ENCODE measurements around the gene ARPC5. TPM values are rescaled to one million over a fixed set of nuclear protein-coding genes. Genes with fewer than 3 reads are reported as not detected.
"Not testable (repeated sequence)": the region's sequence is repeated elsewhere in the genome, so short reads cannot be mapped to it uniquely, and the experiment has no call there.

ARPC5 gene
- total RNA-seq, 1 donor from 2014 or later = 121 TPM

GRCh38 chr1:183646776-183647175 is 11.2 kb upstream of the ARPC5 start:
- DNase-seq (ENCODE audit: low read depth) = no peak

DNA sequence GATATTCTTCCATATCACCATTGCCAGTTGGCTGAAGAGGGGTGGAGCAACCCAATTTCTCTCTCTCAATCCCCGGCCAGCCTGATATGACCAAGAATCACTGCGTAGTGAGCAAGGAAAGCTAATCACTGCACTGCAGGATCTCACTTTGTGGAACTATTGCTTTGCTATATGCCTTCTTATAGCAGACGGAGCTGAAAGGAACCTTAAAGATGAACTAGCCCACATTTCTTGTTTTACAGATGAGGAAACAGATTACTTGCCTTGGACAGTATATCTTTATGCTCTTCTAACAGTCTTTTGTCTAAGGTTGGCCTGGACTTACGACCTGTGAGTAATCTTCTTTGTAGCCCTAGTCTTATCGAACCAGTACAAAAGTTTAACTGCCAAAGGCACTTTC is 9.9 kb upstream of the ARPC5 start:
- no peak for DNase-seq (ENCODE audit: low read depth)

DNA sequence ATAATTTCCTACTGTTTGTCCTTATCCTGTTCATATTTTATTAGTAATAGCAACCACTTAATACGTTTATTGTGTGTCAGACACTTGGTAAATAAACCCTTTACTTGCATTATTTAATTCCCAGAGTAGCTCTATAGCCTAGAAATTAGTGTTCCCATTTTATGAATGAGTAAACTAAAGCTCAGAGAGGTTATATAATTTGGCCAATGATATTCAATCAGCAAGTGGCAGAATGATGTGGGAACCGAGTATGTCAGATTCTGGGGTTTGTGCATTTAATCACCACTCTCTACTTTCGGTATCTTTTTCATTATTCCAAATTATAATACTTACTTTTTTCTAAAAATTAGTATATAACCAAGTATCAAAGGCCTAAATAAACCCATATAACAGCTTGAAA is 6.6 kb upstream of the ARPC5 start:
- DNase-seq (ENCODE audit: low read depth) = no peak

GRCh38 chr1:183640193-183640592 is 4.6 kb upstream of the ARPC5 start:
- DNase-seq (ENCODE audit: low read depth) = no peak

DNA sequence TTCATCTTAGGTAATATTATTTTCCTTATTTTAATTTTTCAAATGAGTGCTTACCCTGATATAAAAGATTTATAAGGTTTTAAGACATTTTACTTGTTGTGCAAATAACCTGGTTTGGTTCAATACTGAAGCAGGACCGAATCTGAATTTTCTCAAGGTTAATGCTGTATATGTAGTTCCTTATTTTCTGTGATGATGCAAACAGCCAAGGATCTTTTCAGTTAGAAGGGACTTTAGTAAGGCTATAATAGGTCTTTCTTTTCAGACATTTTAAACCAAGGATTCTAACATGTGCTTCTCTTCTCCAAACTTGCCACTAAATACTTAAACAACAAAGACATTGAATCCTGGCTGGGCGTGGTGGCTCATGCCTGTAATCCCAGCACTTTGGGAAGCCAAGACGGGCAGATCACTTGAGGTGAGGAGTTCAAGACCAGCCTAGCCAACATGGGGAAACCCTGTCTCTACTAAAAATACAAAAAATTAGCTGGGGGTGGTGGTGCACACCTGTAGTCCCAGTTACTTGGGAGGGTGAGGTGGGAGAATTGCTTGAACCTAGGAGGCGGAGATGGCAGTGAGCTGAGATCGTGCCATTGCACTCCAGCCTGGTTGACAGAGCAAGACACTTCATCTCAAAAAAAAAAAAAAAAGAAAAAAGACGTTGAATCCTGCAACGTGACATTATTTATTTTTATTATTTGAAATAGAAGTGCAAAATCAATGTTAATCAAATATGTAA is 3.2 kb upstream of the ARPC5 start:
- no peak for DNase-seq (ENCODE audit: low read depth)

- DNase-seq (ENCODE audit: low read depth) = no peak
Observed at GRCh38 chr1:183636783-183637182, 1.2 kb upstream of the ARPC5 start.

- DNase-seq (ENCODE audit: low read depth) = no peak
Observed at GRCh38 chr1:183636334-183636682, 725 bp upstream of the ARPC5 start.

DNA sequence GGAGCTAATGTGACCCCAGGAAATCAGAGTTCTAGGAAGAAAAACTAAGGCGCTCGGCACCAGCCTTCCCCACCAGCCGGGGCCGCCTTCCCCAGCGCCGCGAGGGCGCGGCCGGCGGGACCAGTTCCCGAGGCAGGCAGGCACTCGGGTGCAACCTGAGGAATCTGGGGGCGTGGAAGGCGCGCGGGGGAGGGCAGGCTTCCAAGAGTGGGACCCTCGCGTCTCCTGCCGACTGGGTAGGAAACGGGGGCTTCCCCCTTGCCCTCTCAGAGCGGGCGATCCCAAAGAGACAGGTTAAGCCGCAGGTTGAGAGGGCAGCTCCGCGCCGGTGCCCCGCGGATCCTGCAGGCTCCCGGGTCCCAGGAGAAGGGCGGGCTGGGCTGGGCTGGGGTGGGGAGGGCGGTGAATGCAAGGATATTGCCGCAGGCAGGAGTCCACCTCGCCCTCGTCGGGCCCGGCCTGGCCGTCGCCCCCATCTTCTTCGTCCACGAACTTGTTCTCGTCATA is 431 bp downstream of the ARPC5 start:
- no peak for DNase-seq (ENCODE audit: low read depth)

GRCh38 chr1:183634429-183635065 is 1.0 kb downstream of the ARPC5 start:
- no peak for DNase-seq (ENCODE audit: low read depth)

DNA sequence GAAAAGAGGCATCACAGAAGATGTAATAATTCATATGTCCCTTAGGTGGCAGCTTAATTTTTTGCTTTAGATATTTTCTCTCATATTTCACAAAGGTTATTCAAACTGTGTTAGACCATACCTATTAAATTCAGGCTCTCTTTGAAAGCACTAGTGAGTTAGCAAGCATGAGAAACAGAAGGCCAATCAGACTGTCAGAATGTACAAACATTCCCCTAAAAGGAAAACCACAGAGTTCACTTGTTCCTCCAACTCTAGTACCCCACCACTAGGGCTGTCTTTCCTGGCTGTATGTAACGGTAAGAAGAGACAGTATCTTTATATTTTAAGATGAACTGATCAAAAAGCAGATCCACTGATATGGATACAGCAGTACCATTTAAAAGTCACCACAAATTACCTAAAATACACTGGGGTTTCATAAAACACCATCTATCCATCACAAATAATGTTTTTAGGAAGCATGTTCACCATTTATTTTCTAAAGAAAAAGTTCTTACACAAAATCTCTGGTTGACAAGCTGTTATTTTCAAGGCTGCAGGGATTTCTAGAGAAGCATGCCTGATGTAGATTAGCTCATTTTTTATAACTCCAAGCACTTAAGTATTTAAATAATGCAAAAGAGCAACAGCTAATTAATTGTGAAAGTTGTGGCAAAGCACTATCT is 1.8 kb downstream of the ARPC5 start:
- DNase-seq (ENCODE audit: low read depth) = peak; percentile 90

GRCh38 chr1:183632964-183633363 is 2.6 kb downstream of the ARPC5 start:
- DNase-seq (ENCODE audit: low read depth) = no peak

- peak; percentile 80 for DNase-seq (ENCODE audit: low read depth)
Observed at GRCh38 chr1:183632114-183632513, 3.5 kb downstream of the ARPC5 start.

DNA sequence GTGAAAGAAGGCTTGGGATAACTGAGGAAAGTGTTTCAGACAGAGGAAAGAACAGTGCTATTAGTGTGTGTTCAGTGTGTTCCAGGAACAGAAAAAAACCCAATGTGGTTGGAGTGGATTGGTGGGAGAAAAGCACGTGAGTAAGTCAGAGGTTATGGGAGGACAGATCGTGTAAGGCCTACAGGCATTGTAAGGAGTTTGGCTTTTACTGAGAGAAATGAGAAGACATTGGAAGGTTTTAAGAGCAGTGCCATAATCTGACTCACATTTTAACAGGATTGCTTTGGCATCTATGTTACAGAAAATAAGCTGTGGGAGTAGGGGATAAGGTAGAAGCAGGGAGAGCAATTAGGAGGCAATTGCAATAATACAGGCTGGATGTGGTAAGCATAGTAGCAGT is 4.8 kb downstream of the ARPC5 start:
- DNase-seq (ENCODE audit: low read depth) = peak; percentile 65

- no peak for DNase-seq (ENCODE audit: low read depth)
Observed at GRCh38 chr1:183628537-183628936, 7.0 kb downstream of the ARPC5 start.

DNA sequence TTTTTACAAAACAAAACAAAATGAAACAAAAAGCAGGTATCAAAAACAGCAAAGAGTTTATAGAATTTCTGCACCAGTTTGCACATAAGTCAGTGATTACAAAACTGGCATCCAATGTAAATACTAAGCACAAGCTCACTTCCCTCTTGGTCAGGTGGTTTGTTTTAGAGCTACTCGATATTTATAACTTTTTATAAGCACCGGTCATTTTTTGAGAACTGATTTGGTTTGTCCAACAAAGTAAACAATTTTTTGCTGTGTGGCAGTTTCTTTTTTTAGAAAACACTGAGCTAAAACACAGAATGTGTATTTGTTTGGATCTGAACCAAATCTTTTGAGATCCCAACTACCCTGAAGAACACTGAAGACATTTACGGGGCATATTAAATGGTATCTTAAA is 9.3 kb downstream of the ARPC5 start:
- DNase-seq (ENCODE audit: low read depth) = not testable (repeated sequence)

DNA sequence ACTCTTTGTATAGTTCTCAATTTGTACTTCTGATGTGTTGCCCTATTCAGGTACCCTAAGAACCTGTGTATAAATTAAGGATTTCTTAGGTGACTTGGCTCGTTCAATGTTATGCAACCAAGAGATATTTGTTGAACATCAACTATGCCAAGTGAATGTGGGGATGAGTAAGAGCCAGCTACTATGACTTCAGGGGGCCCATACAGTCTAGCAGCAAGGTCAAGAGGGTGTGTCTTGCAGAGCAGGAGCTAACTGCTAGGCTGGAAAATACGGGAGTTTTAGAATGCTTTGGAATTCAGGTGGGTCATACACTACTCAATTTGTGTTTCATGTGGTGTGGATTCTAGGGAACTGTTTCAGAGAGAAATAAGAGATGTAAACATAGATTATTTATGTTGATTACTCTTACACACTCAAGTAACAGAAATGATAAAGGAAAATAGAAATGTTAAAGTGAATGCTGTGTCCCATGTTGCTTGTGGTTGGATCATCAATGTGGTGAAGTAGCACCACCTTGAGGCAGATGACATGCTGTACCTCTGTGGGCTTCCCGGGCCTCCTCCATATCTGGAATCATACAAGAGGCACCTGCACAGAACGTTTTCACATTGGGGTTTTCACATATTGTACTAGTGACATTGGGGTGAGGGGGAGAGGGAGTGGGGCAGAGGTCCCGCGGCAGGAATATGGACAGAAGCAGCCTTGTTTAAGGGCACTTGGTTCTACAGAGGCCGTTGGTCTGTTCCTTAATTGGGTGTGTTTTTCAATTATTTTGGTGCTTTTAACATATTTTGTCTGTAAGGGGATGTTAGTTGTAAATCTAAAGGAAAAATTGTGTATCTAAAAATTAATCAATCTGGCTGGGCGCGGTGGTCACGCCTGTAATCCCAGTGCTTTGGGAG is 12.4 kb downstream of the ARPC5 start:
- DNase-seq (ENCODE audit: low read depth) = peak; percentile 81

DNA sequence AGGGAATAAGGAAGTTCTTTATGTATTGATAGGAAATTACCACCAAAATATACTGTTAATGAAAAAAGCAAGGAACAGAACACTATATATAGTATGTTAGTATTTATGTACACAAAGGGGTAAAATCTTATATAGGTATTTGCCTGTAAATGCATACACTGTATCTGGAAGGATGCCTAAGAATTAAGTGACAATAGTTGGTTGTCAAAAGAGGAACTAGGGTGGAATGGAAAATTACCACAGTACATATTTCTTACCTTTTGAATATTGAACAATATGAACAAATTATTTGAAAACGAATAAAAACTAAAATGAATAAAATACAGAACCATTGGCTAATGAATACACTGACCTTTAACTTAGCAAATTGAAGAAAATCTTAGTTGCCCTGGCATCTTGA is 13.6 kb downstream of the ARPC5 start:
- no peak for DNase-seq (ENCODE audit: low read depth)

DNA sequence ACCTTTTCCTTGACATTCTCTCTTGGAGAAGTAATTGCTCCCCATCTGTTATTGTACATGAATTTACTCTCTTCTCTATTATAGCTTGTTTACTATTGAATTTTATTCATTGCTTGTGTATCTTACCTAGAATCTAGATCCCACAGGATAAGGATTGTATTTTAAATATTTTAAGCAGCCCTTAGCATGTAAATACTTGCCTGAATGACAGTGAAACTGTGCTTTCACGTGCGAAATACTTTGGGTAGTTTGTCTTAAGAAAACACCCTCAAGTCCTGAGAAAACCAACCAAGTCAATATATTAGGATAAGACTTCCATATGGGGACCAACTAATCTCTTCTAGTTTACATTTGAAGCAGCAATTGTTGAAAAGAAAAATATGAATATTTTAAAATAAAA is 15.3 kb downstream of the ARPC5 start:
- DNase-seq (ENCODE audit: low read depth) = no peak

GRCh38 chr1:183619781-183620180 is 15.8 kb downstream of the ARPC5 start:
- DNase-seq (ENCODE audit: low read depth) = no peak

DNA sequence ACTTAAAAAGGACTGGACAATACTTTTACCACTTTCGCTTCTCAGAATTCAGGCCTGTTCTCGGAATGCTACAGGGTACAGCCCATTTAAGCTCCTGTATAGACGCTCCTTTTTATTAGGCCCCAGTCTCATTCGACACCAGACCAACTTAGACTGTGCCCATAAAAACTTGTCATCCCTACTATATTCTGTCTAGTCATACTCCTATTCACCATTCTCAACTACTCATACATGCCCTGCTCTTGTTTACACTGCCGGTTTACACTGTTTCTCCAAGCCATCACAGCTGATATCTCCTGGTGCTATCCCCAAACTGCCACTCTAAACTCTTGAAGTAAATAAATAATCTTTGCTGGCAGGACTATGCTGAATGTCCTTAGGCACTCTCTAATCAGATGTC is 17.4 kb downstream of the ARPC5 start:
- not testable (repeated sequence) for DNase-seq (ENCODE audit: low read depth)

DNA sequence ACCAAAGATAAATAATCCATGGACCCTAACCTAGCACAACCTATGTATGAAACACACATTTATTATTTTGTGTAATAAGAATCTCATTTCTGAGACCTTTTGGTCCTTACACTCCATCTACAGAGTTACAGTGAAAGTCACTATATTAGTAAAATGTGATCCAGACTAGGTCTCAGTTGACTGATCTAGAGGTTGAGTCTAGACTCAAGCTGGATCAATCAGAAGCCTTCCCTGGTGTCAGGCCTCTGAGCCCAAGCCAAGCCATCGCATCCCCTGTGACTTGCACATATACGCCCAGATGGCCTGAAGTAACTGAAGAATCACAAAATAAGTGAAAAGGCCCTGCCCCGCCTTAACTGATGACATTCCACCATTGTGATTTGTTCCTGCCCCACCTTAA is 22.6 kb downstream of the ARPC5 start:
- not testable (repeated sequence) for DNase-seq (ENCODE audit: low read depth)

- DNase-seq (ENCODE audit: low read depth) = no peak
Observed at GRCh38 chr1:183612407-183612806, 23.2 kb downstream of the ARPC5 start.

Data from renal cortical epithelial cell (primary cell).